H9 (cell line): ENCODE measurements around the gene KPTN. TPM values are rescaled to one million over a fixed set of nuclear protein-coding genes. Genes with fewer than 3 reads are reported as not detected.

ENCODE experiments used
- DNase-seq: peaks from one replicate; pipeline ENCODE4 v3.0.0-alpha.2; 2017
- H2AFZ ChIP-seq: one replicate; pipeline ENCODE4 v1.6.1; 2013; ENCODE audit warnings: mild to moderate bottlenecking, low read length, control low read depth, moderate library complexity
- H2AK5ac ChIP-seq: 2 replicates; pipeline ENCODE4 v1.6.1; 2013; ENCODE audit warnings: low read length, control low read depth, mixed read lengths; ENCODE audit not compliant: insufficient read length
- H2BK120ac ChIP-seq: one replicate; pipeline ENCODE4 v1.6.1; 2013; ENCODE audit warnings: low read depth, mild to moderate bottlenecking, low read length, control low read depth, inconsistent platforms; ENCODE audit not compliant: poor library complexity, severe bottlenecking
- H2BK12ac ChIP-seq: 2 replicates; pipeline ENCODE4 v1.6.1; 2013; ENCODE audit warnings: low read length, control low read depth, mixed read lengths, low read depth; ENCODE audit not compliant: insufficient read length
- H2BK15ac ChIP-seq: 2 replicates; pipeline ENCODE4 v1.6.1; 2013; ENCODE audit warnings: low read depth, low read length, control low read depth
- H2BK20ac ChIP-seq: one replicate; pipeline ENCODE4 v1.6.1; 2013; ENCODE audit warnings: low read depth, mild to moderate bottlenecking, low read length, control low read depth, inconsistent platforms; ENCODE audit not compliant: poor library complexity, severe bottlenecking
- H2BK5ac ChIP-seq: 2 replicates; pipeline ENCODE4 v1.6.1; 2013; ENCODE audit warnings: low read length, control low read depth, mixed read lengths; ENCODE audit not compliant: insufficient read length
- H3K14ac ChIP-seq: 2 replicates; pipeline ENCODE4 v1.6.1; 2013; ENCODE audit warnings: low read length, control low read depth; ENCODE audit not compliant: insufficient read depth
- H3K18ac ChIP-seq: 2 replicates; pipeline ENCODE4 v1.6.1; 2013; ENCODE audit warnings: low read depth, mild to moderate bottlenecking, mixed read lengths, low read length, control low read depth; ENCODE audit not compliant: insufficient read length
- H3K23ac ChIP-seq: 2 replicates; pipeline ENCODE4 v1.6.1; 2013; ENCODE audit warnings: low read length, control low read depth, mixed read lengths, low read depth; ENCODE audit not compliant: insufficient read length
- H3K23me2 ChIP-seq: 2 replicates; pipeline ENCODE4 v1.6.1; 2013; ENCODE audit warnings: low read depth, mild to moderate bottlenecking, mixed read lengths, low read length, control low read depth; ENCODE audit not compliant: insufficient read length, poor library complexity, severe bottlenecking
- H3K27ac ChIP-seq: 2 replicates; pipeline ENCODE4 v1.5.1; 2013; ENCODE audit warnings: low read length, control low read depth, mixed read lengths, low read depth; ENCODE audit not compliant: insufficient read length
- H3K27me3 ChIP-seq: 2 replicates; pipeline ENCODE4 v1.6.1; 2013; ENCODE audit warnings: low read length, control low read depth, inconsistent platforms; ENCODE audit not compliant: insufficient read depth
- H3K4ac ChIP-seq: 2 replicates; pipeline ENCODE4 v1.6.1; 2013; ENCODE audit warnings: low read depth, mild to moderate bottlenecking, control low read depth, inconsistent platforms, low read length, moderate library complexity
- H3K4me1 ChIP-seq: 2 replicates; pipeline ENCODE4 v1.6.1; 2013; ENCODE audit warnings: low read length, control low read depth, inconsistent platforms; ENCODE audit not compliant: insufficient read depth
- H3K4me2 ChIP-seq: 2 replicates; pipeline ENCODE4 v1.6.1; 2013; ENCODE audit warnings: low read length, control low read depth, mixed read lengths; ENCODE audit not compliant: insufficient read length, insufficient read depth
- H3K56ac ChIP-seq: 2 replicates; pipeline ENCODE4 v1.6.1; 2013; ENCODE audit warnings: low read depth, mild to moderate bottlenecking, mixed read lengths, low read length, control low read depth; ENCODE audit not compliant: insufficient read length
- H3K79me1 ChIP-seq: 2 replicates; pipeline ENCODE4 v1.6.1; 2013; ENCODE audit warnings: low read depth, mild to moderate bottlenecking, moderate library complexity, low read length, control low read depth, inconsistent platforms; ENCODE audit not compliant: insufficient read depth, poor library complexity, severe bottlenecking
- H3K79me2 ChIP-seq: 2 replicates; pipeline ENCODE4 v1.6.1; 2013; ENCODE audit warnings: low read length, control low read depth, inconsistent platforms; ENCODE audit not compliant: insufficient read depth
- H3K9ac ChIP-seq: 2 replicates; pipeline ENCODE4 v1.6.1; 2013; ENCODE audit warnings: low read length, control low read depth, mixed read lengths; ENCODE audit not compliant: insufficient read length; ENCODE audit errors: extremely low read depth
- H3K9me3 ChIP-seq: one replicate; pipeline ENCODE4 v1.6.1; 2013; ENCODE audit warnings: low read depth, low read length, inconsistent platforms; ENCODE audit not compliant: control insufficient read depth
- H3T11ph ChIP-seq: one replicate; pipeline ENCODE4 v1.6.1; 2013; ENCODE audit warnings: mild to moderate bottlenecking, low read length, control low read depth, inconsistent platforms
- H4K20me1 ChIP-seq: one replicate; pipeline ENCODE4 v1.6.1; 2013; ENCODE audit not compliant: control insufficient read depth, insufficient read length, insufficient read depth
- H4K5ac ChIP-seq: 2 replicates; pipeline ENCODE4 v1.6.1; 2013; ENCODE audit warnings: low read depth, mild to moderate bottlenecking, mixed read lengths, low read length, control low read depth; ENCODE audit not compliant: insufficient read length
- H4K8ac ChIP-seq: replicated peaks from 2 replicates; pipeline ENCODE4 v1.6.1; 2013; ENCODE audit warnings: low read length, control low read depth, mixed read lengths, low read depth; ENCODE audit not compliant: insufficient read length
- H4K91ac ChIP-seq: 2 replicates; pipeline ENCODE4 v1.6.1; 2013; ENCODE audit warnings: low read depth, mild to moderate bottlenecking, moderate library complexity, mixed read lengths, low read length, control low read depth; ENCODE audit not compliant: insufficient read length
- H3K27ac Mint-ChIP-seq, 3 experiments: 2 replicates in 2 of 3; 3 replicates in 1 of 3; pipeline ENCODE4 v1.8.0; 2020 to 2021; ENCODE audit warnings: mixed read lengths in 3 of 3, mild to moderate bottlenecking in 1 of 3, moderate library complexity in 1 of 3
- H3K27me3 Mint-ChIP-seq: 2 replicates; pipeline ENCODE4 v1.8.0; 2021; ENCODE audit warnings: low read depth, mild to moderate bottlenecking, moderate library complexity, mixed read lengths
- H3K36me3 Mint-ChIP-seq, 3 experiments: 2 replicates in 2 of 3; 3 replicates in 1 of 3; pipeline ENCODE4 v1.8.0; 2020 to 2021; ENCODE audit warnings: low read depth in 3 of 3, mixed read lengths in 3 of 3; ENCODE audit not compliant: insufficient read depth in 1 of 3
- H3K4me1 Mint-ChIP-seq, 2 experiments: 2 replicates each; pipeline ENCODE4 v1.8.0; 2020; ENCODE audit warnings: mixed read lengths in 2 of 2
- H3K4me3 Mint-ChIP-seq, 2 experiments: 2 replicates in 1 of 2; 3 replicates in 1 of 2; pipeline ENCODE4 v1.8.0; 2020 to 2021; ENCODE audit warnings: mild to moderate bottlenecking in 2 of 2, mixed read lengths in 2 of 2, moderate library complexity in 1 of 2
- H3K9me3 Mint-ChIP-seq, 2 experiments: 2 replicates in 1 of 2; 3 replicates in 1 of 2; pipeline ENCODE4 v1.8.0; 2020; ENCODE audit warnings: mild to moderate bottlenecking in 2 of 2, mixed read lengths in 2 of 2, moderate library complexity in 1 of 2
- CTCF ChIP-seq: fragments of 200-600 bp; sonication (generic); conservative IDR thresholded peaks from 3 replicates; pipeline ENCODE4 v1.8.0; 2021; ENCODE audit warnings: antibody characterized with exemption, mild to moderate bottlenecking
- WGBS: extraction: QIAGEN DNeasy Blood & Tissue Kit; methylation state at CpG from one replicate; pipeline ENCODE4 v1.1.7; 2013; ENCODE audit warnings: missing lambda C conversion rate, low lambda C conversion rate, mixed read lengths; ENCODE audit not compliant: insufficient read length; ENCODE audit errors: extremely low coverage; 5-methylcytosine and 5-hydroxymethylcytosine counted together
- total RNA-seq: library from RNA; stranded (reverse); gene quantifications from 2 replicates; pipeline ENCODE4 v1.2.1, GENCODE V29; 2021

Gene KPTN
- total RNA-seq, 1 experiment from 2014 or later, result 35.4 TPM

- H2BK20ac ChIP-seq, result no peak overlapping the region
- H2BK15ac ChIP-seq, result no peak overlapping the region
- H3T11ph ChIP-seq, result no peak overlapping the region
- no peak overlapping the region for H4K91ac ChIP-seq
- peaks cover 1% of the 10 kb centered on the region for H3K23me2 ChIP-seq
- no peaks in the 10 kb centered on the region for H3K79me2 ChIP-seq
- H3K23ac ChIP-seq, result no peak overlapping the region
- WGBS, result no CpG with 5 or more reads among the region's 17 CpGs
- H3K56ac ChIP-seq, result no peak overlapping the region
- no peak for TF ChIP-seq CTCF
- H4K8ac ChIP-seq, result no peak overlapping the region
- Mint-ChIP-seq H3K36me3 (peaks cover 0 to 9% (median 4%) of the 10 kb centered on the region in 3 experiments; a peak in 4 of 7 replicates), H3K27ac (no peak overlapping the region), H3K4me1 (peaks cover 12 to 18% of the 10 kb centered on the region in 2 experiments), H3K27me3 (peaks cover 4% of the 10 kb centered on the region; the same call in 1 of the 2 replicates), H3K9me3 (peaks cover 0 to 2% of the 10 kb centered on the region in 2 experiments; a peak in 2 of 5 replicates), H3K4me3 (no peak overlapping the region; a peak in 1 of 5 replicates)
- H2BK120ac ChIP-seq, result no peak overlapping the region
- H3K79me1 ChIP-seq, result no peaks in the 10 kb centered on the region
- H3K4me1 ChIP-seq, result no peaks in the 10 kb centered on the region
- no peak overlapping the region for H2AK5ac ChIP-seq
- H2BK5ac ChIP-seq, result no peak overlapping the region
- H3K18ac ChIP-seq, result no peak overlapping the region
- no peak overlapping the region for H3K9ac ChIP-seq
- H3K14ac ChIP-seq, result no peak overlapping the region
- H2AFZ ChIP-seq, result no peak overlapping the region
- no peaks in the 10 kb centered on the region for H3K27me3 ChIP-seq
- no peak overlapping the region for H3K27ac ChIP-seq
- H3K4ac ChIP-seq, result no peak overlapping the region
- no peak overlapping the region for H4K5ac ChIP-seq
- no peak overlapping the region for H3K4me2 ChIP-seq
- no peak overlapping the region for H2BK12ac ChIP-seq
- H4K20me1 ChIP-seq, result no peaks in the 10 kb centered on the region
- H3K9me3 ChIP-seq, result no peaks in the 10 kb centered on the region
- DNase-seq, result no peak
These were observed 7.5 kb downstream of the KPTN start for GRCh38 chr19:47476438-47476972.
